DOHH2 (cell line): ENCODE results near the gene ASPN.

Experiments
- EZH2phosphoT487 ChIP-seq: fragments of 200-600 bp; sonication (generic); IDR thresholded peaks from 2 replicates; pipeline ENCODE4 v1.6.1; 2017; ENCODE audit warnings: borderline replicate concordance, mild to moderate bottlenecking, antibody characterized with exemption, low read length, moderate library complexity, mixed read lengths
- TF ChIP-seq, protein P1 (sequence below): fragments of 200-600 bp; sonication (generic); IDR thresholded peaks from one replicate; pipeline ENCODE4 v1.5.1; 2014; ENCODE audit warnings: antibody characterized with exemption, mild to moderate bottlenecking, low read depth, low read length; ENCODE audit not compliant: poor library complexity, severe bottlenecking

DNA sequence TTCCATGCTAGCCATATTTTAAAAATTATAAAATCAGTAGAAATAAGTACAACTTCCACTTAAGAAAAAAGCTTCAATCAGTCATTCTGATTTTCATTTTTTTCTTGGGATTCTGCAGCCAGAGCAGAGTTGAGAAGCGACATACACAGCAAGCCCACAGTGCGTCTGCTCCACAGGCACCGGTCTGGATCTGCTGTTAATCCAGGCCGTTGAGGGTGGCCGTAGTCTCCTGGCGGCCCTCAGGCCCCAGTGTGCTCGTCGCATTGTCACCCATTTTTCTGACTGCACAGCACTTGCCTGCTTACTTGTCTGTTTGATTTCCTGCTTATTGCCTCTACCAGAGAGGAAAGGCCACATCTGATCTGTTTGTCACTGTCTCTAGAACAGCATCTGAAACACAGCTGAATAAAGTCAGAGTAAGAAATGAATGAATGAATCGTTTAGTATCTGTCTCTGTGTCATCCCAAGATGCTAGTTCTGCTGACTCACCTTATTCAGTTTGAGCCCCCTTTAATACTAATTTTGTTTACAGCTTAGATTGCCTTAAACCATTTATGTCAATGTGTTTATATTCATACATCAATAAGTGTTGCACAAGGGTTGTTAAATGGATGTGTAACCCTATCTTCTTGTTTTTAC lies 11.6 kb upstream of the ASPN start:
- TF ChIP-seq EZH2phosphoT487, result no peak
- TF ChIP-seq, protein P1, sequence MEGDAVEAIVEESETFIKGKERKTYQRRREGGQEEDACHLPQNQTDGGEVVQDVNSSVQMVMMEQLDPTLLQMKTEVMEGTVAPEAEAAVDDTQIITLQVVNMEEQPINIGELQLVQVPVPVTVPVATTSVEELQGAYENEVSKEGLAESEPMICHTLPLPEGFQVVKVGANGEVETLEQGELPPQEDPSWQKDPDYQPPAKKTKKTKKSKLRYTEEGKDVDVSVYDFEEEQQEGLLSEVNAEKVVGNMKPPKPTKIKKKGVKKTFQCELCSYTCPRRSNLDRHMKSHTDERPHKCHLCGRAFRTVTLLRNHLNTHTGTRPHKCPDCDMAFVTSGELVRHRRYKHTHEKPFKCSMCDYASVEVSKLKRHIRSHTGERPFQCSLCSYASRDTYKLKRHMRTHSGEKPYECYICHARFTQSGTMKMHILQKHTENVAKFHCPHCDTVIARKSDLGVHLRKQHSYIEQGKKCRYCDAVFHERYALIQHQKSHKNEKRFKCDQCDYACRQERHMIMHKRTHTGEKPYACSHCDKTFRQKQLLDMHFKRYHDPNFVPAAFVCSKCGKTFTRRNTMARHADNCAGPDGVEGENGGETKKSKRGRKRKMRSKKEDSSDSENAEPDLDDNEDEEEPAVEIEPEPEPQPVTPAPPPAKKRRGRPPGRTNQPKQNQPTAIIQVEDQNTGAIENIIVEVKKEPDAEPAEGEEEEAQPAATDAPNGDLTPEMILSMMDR, result no peak
